IgD-negative memory B cell (primary cell): Measurements from ENCODE around the gene ZFX. TPM values are rescaled to one million over a fixed set of nuclear protein-coding genes. Genes with fewer than 3 reads are reported as not detected.

Experiments
- H3K27ac Mint-ChIP-seq, 3 donors: one replicate each; pipeline ENCODE4 v1.8.0; 2020 to 2022; ENCODE audit warnings: mild to moderate bottlenecking in 3 of 3, mixed read lengths in 3 of 3, moderate library complexity in 1 of 3
- H3K27me3 Mint-ChIP-seq: one replicate; pipeline ENCODE4 v1.8.0; 2021; ENCODE audit warnings: mixed read lengths
- H3K36me3 Mint-ChIP-seq: one replicate; pipeline ENCODE4 v1.8.0; 2020; ENCODE audit warnings: mild to moderate bottlenecking, mixed read lengths
- H3K4me1 Mint-ChIP-seq, 3 donors: one replicate each; pipeline ENCODE4 v1.8.0; 2020 to 2022; ENCODE audit warnings: mixed read lengths in 3 of 3, mild to moderate bottlenecking in 1 of 3
- H3K4me3 Mint-ChIP-seq, 4 donors: one replicate each; pipeline ENCODE4 v1.8.0; 2020 to 2022; ENCODE audit warnings: mild to moderate bottlenecking in 4 of 4, mixed read lengths in 4 of 4, moderate library complexity in 3 of 4
- H3K9me3 Mint-ChIP-seq, 3 donors: one replicate each; pipeline ENCODE4 v1.8.0; 2020 to 2021; ENCODE audit warnings: mixed read lengths in 3 of 3, mild to moderate bottlenecking in 1 of 3
- polyA plus RNA-seq: library from polyadenylated mRNA; unstranded; fragments of 300-500 nt; fragmentation: Illumina TruSeq; gene quantifications from one replicate; pipeline ENCODE4 v1.2.3, GENCODE V29; 2021

The ZFX gene
- polyA plus RNA-seq, 1 donor from 2014 or later: 39.1 TPM

- Mint-ChIP-seq H3K36me3 (peaks cover 2% of the 10 kb centered on the region), H3K27me3 (peaks cover 18% of the 10 kb centered on the region), H3K27ac (no peak overlapping the region), H3K4me1 (peaks cover 0 to 5% (median 4%) of the 10 kb centered on the region in 3 donors), H3K4me3 (no peak overlapping the region), H3K9me3 (no peaks in the 10 kb centered on the region)
Measured at GRCh38 chrX:24257011-24257410, 107.5 kb downstream of the ZFX start.

- H3K27ac Mint-ChIP-seq: no peak overlapping the region
- peaks cover 2% of the 10 kb centered on the region for H3K36me3 Mint-ChIP-seq
- peaks cover 15% of the 10 kb centered on the region for H3K27me3 Mint-ChIP-seq
- H3K9me3 Mint-ChIP-seq: no peaks in the 10 kb centered on the region
- H3K4me3 Mint-ChIP-seq: no peak overlapping the region
- H3K4me1 Mint-ChIP-seq: peaks cover 0 to 5% (median 4%) of the 10 kb centered on the region in 3 donors
Measured at GRCh38 chrX:24259544-24260240, 110.2 kb downstream of the ZFX start.

- H3K9me3 Mint-ChIP-seq: no peaks in the 10 kb centered on the region
- H3K27ac Mint-ChIP-seq: no peak overlapping the region
- H3K4me3 Mint-ChIP-seq: peak overlapping the region in 1 of 4 donors; percentile 51
- peaks cover 11% of the 10 kb centered on the region for H3K27me3 Mint-ChIP-seq
- peaks cover 0 to 5% (median 4%) of the 10 kb centered on the region in 3 donors for H3K4me1 Mint-ChIP-seq
- peaks cover 2% of the 10 kb centered on the region for H3K36me3 Mint-ChIP-seq
Measured at GRCh38 chrX:24260842-24261550, 111.5 kb downstream of the ZFX start.

GRCh38 chrX:24262309-24262708 lies 112.8 kb downstream of the ZFX start:
- Mint-ChIP-seq H3K36me3 (peaks cover 2% of the 10 kb centered on the region), H3K27ac (peak overlapping the region in 1 of 3 donors; percentile 69), H3K27me3 (peaks cover 9% of the 10 kb centered on the region), H3K4me1 (peaks cover 0 to 5% (median 4%) of the 10 kb centered on the region in 3 donors), H3K9me3 (no peaks in the 10 kb centered on the region), H3K4me3 (no peak overlapping the region)

- Mint-ChIP-seq H3K9me3 (no peaks in the 10 kb centered on the region), H3K27ac (no peak overlapping the region), H3K4me3 (no peak overlapping the region)
Measured at GRCh38 chrX:24264383-24264782, 114.9 kb downstream of the ZFX start.

More at GRCh38 chrX:24264383-24264782, 114.9 kb downstream of the ZFX start:
- Mint-ChIP-seq H3K27me3 (peaks cover 14% of the 10 kb centered on the region), H3K4me1 (peaks cover 0 to 5% (median 4%) of the 10 kb centered on the region in 3 donors), H3K36me3 (peaks cover 2% of the 10 kb centered on the region)

Other genes with a start within 250 kb of the ZFX start
- 18.1 TPM for gene APOO, start 241.8 kb upstream of the ZFX start, polyA plus RNA-seq
- 0.20 TPM for gene CXorf58, start 241.7 kb upstream of the ZFX start, polyA plus RNA-seq
- 1.6 TPM for gene KLHL15, start 122.5 kb upstream of the ZFX start, polyA plus RNA-seq
- gene EIF2S3, start 94.8 kb upstream of the ZFX start, polyA plus RNA-seq: 128 TPM
- not detected for gene SUPT20HL2, start 164.3 kb downstream of the ZFX start, polyA plus RNA-seq
- not detected for gene SUPT20HL1, start 210.9 kb downstream of the ZFX start, polyA plus RNA-seq